Measurements from ENCODE around the gene TASL.
"Not testable (repeated sequence)": the region's sequence is repeated elsewhere in the genome, so short reads cannot be mapped to it uniquely, and the experiment has no call there.

The TASL gene

DNA sequence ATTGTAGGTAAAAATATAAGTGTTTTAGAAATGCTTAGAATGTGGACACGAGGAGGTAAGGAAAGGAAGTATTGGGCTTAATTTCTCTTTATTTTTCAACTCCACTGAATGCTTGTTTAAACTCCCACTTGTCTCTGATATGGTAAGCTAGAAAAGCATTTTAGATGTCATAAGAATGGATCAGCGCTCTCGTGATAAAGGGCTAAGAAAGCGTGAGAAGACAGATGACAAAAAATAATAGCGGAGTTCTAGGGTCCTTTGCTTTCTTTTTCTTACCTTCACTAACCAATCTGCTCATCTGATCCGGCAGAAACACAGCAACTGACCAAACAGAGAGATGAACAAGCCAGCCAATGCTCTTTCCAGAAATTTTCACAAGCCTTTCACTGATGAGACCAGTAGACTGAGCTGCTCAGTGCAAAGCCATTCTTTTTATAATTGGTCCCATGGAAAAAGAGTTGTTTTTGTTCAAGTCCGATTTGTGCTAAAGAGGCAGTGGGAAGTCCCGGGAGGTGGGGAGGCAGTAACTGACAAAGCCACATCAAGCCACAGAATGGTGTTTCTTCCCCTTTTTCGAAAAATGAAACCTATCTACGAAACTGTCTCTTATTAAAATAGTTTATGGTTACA lies at the start of gene TASL:
TASL (minus strand) TSS at position 405 of the 630 bp plus-strand sequence. CDS start 17,411 bp downstream, outside the sequence.
- DNase-seq (ENCODE audit: low spot score): peak; percentile 4

GRCh38 chrX:30626402-30626801 lies 48.8 kb upstream of the TASL start:
- DNase-seq (ENCODE audit: low spot score): no peak

GRCh38 chrX:30622361-30622760 lies 44.8 kb upstream of the TASL start:
- no peak for DNase-seq (ENCODE audit: low spot score)

DNA sequence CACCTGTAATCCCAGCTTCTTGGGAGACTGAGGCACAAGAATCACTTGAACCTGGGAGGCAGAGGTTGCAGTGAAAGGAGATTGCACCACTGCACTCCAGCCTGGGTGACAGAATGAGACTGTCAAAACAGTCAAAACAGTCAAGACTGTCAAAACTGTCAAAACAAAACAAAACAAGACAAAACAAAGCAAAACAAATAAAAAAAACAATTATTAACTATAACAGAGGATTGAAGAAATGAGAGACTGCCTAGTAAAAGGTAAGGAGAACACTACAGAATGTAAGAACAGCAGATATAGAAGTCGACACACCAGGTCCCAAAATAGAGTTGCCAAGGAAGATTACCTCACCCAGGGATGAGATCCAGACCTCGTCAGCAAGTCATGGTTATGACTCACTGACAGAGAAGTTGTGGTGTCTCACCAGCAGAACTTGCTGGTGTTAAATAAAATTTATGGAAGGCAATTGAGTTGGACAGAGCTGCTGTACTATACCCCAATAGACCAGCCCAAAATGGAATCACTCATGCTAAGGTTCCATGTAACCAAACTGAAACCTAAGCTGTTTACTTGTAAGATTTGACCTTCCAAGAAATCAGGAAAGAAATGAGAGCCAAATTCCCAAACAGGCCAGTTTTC lies 43.5 kb upstream of the TASL start:
- no peak for DNase-seq (ENCODE audit: low spot score)

- DNase-seq (ENCODE audit: low spot score): no peak
These were observed 42.6 kb upstream of the TASL start for GRCh38 chrX:30620125-30620524.

GRCh38 chrX:30618160-30618765 lies 40.7 kb upstream of the TASL start:
- DNase-seq (ENCODE audit: low spot score): no peak

- no peak for DNase-seq (ENCODE audit: low spot score)
These were observed 37.7 kb upstream of the TASL start for GRCh38 chrX:30615229-30615628.

- DNase-seq (ENCODE audit: low spot score): no peak
These were observed 36.2 kb upstream of the TASL start for GRCh38 chrX:30613721-30614120.

DNA sequence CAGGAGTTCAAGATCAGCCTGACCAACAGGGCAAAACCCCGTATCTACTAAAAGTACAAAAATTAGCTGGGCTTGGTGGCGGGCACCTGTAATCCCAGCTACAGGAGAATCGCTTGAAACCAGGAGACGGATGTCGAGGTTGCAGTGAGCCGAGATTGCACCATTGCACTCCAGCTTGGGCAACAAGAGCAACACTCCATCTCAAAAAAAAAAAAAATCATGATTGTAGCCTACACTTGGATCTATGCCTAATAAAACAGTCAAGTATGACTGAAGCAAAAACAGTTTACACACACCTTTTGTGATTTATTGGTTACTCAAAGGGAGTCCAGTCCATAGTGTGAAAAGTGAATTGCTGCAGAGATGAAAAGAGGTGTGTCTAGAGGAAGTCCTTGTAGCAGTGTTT lies 34.7 kb upstream of the TASL start:
- no peak for DNase-seq (ENCODE audit: low spot score)

DNA sequence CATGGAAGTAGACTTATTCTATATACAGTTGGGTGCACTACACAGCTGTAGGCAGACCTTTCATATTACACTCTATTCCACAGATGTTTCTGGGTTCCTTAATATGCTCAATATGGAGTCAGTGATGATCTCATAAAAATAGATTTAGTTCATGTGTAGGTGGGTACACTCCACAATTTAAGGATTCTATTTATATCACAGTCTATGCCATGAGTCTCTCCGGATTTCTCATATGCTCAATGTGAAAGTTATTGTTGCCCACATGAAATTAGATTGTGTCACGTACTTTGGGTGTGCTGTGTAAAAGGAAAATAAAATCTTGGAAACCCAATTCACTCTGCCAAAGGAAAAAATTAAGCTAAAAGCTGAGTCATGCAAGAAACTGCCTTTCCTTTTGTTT lies 32.5 kb upstream of the TASL start:
- DNase-seq (ENCODE audit: low spot score): no peak

GRCh38 chrX:30607155-30607554 lies 29.6 kb upstream of the TASL start:
- DNase-seq (ENCODE audit: low spot score): no peak

GRCh38 chrX:30600269-30601176 lies 23.0 kb upstream of the TASL start:
- DNase-seq (ENCODE audit: low spot score): not testable (repeated sequence)

DNA sequence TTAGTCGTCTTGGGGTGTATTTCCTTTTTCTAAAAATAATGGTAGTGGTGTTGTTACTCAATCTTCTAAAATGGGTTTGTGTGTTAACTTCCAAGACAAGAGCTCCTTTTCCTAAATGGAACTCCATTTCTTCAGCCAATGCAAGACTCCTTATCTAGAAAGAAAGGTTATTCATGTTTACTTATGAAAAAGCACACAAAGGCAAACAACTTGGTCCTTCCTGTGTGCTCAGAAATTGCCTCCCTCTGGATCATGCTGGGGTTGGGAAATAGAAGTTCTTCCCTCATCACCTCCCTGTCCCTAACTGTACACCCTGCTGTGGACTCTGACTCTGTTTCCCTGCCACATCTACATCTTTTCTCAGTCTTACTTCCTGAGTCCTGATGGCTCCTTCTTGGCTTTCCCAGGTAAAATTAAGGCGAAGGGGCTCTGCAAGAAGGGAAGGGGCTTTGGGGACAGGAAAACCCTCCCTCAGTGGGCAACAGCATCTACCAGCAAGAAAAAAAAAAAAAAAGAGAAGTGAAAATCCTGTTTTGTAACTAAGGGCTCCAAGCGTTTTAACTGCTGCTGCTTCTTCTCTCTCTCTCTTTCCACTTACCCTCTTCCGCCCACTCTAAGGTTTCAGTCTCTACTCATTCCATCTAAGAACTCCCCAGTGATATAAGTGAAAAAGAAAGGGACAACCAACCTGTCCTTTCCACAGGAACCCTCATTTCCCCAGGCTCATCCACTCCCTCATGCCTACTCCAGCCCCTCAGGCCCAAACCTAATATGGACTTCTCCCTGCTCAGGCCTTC lies 19.8 kb upstream of the TASL start:
- DNase-seq (ENCODE audit: low spot score): no peak

DNA sequence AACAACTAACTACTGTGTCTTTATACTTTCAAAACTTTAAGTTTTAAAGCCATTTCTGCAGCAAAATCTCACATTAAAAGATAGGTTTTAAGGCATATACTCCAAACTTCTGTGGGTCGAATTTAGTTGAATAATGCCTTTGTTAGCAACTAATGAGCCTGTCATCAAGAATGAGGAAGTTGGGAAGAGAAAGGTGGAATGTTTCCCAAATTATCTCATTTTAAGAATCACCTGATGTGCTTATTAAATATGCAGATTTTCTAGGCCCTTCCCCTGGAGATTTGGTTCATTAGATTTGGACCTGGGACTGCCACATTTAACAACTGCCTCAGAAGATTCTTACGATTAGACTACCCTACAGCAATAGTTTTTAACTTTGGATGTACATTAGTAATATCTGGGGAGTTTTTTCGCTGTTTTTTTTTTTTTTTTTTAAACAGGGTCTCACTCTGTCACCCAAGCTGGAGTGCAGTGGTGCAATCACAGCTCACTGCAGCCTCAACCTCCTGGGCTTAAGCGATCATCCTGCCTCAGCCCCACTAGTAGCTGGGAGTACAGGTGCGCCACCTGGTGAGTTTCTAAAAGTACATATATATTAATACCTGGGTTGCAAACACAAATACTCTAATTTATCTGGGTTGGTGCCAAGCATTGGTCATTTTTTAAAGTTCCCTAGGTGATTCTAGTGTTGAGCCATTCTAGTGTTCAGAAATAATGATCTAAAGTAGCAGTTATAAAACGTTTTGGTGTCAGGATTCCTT lies 16.1 kb upstream of the TASL start:
- DNase-seq (ENCODE audit: low spot score): no peak

- no peak for DNase-seq (ENCODE audit: low spot score)
These were observed 15.3 kb upstream of the TASL start for GRCh38 chrX:30592831-30593230.

- DNase-seq (ENCODE audit: low spot score): no peak
These were observed 12.8 kb upstream of the TASL start for GRCh38 chrX:30590368-30590767.

GRCh38 chrX:30589146-30589888 lies 11.8 kb upstream of the TASL start:
- DNase-seq (ENCODE audit: low spot score): no peak

DNA sequence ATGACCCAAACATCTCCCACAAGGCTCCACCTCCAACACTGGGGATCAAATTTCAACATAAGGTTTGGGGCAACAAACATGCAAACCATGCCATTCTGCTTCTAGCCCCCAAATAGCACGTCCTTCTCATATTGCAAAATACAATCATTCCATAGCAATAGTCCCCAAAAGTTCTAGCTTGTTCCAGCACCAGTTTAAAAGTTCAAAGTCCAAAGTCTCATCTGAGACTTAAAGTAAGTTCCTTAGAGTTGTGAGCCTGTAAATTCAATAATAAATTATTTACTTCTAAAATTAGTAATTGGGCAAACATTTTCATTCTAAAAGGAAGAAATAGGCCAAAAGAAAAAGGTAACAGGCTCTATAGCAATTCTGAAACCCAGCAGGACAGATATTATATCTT lies 8.9 kb upstream of the TASL start:
- DNase-seq (ENCODE audit: low spot score): no peak

DNA sequence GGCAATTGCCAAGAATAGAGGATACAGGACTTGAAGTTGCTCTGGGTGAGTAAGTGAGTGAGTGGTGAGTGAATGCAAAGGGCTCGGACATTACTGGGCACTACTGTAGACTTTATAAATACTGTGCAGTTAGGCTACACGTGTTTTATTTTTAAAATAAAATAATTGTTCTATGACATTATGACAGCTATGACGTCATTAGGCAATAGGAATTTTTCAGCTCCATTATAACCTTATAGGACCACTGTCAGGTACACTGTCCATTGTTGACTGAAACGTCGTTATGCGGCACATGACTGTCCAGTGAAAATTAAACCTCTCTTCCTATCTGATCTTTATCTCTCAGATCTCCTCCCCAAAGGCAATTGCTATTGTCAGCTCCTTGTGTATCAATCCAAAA lies 5.1 kb upstream of the TASL start:
- DNase-seq (ENCODE audit: low spot score): no peak

- no peak for DNase-seq (ENCODE audit: low spot score)
These were observed 3.1 kb upstream of the TASL start for GRCh38 chrX:30580641-30581040.

All from Ammon's horn (tissue), 1 donor.